ENCODE measurements around the gene SGSM1. TPM values are rescaled to one million over a fixed set of nuclear protein-coding genes. Genes with fewer than 3 reads are reported as not detected.
"Not testable (repeated sequence)": the region's sequence is repeated elsewhere in the genome, so short reads cannot be mapped to it uniquely, and the experiment has no call there.

Gene SGSM1
- total RNA-seq, 6 experiments from 2014 or later: 0.11 to 0.78 (median 0.41) TPM

- WGBS (ENCODE audit: insufficient coverage, low coverage, low lambda C conversion rate, missing lambda C conversion rate): 22% methylated on average over 1 of the region's 8 CpGs
- ATAC-seq; H3K9me3 ChIP-seq; H3K27me3 ChIP-seq; H3K4me3 ChIP-seq; DNase-seq; intact Hi-C loops (cut with DNase I); H3K27ac ChIP-seq; H3K36me3 ChIP-seq; H3K4me1 ChIP-seq: not testable (repeated sequence)
- TF ChIP-seq CTCF (IDR thresholded peaks at IDR 0.05): peak in 3 of 4 donors; percentile 19 to 38 (median 31)
Measured at GRCh38 chr22:24837517-24837916, 31.5 kb downstream of the SGSM1 start.

- H3K27ac ChIP-seq: no peak overlapping the region
- DNase-seq (no peak), ATAC-seq (no peak)
- no peaks in the 10 kb centered on the region for H3K36me3 ChIP-seq
- 30% methylated on average over 1 of the region's 1 CpG for WGBS (ENCODE audit: insufficient coverage, low coverage, low lambda C conversion rate, missing lambda C conversion rate)
- no peaks in the 10 kb centered on the region for H3K4me1 ChIP-seq
- TF ChIP-seq POLR2A (IDR thresholded peaks at IDR 0.05): no peak
- no peak for TF ChIP-seq CTCF (IDR thresholded peaks at IDR 0.05)
- H3K4me3 ChIP-seq: no peak overlapping the region
- intact Hi-C loops (cut with DNase I): no loop called here
- H3K27me3 ChIP-seq: no peaks in the 10 kb centered on the region
- no peaks in the 10 kb centered on the region for H3K9me3 ChIP-seq
Measured at GRCh38 chr22:24841261-24841660, 35.2 kb downstream of the SGSM1 start.

- no peak for TF ChIP-seq POLR2A (IDR thresholded peaks at IDR 0.05)
- TF ChIP-seq CTCF (IDR thresholded peaks at IDR 0.05): no peak
- Histone ChIP-seq H3K27ac (no peak overlapping the region), H3K4me1 (no peaks in the 10 kb centered on the region), H3K4me3 (no peak overlapping the region), H3K27me3 (no peaks in the 10 kb centered on the region), H3K36me3 (no peaks in the 10 kb centered on the region), H3K9me3 (no peaks in the 10 kb centered on the region)
- 56% methylated on average over 3 of the region's 3 CpGs for WGBS (ENCODE audit: insufficient coverage, low coverage, low lambda C conversion rate, missing lambda C conversion rate)
- no peak for ATAC-seq
- intact Hi-C loops (cut with DNase I): no loop called here
- DNase-seq: no peak
Measured at GRCh38 chr22:24843048-24843447, 37.0 kb downstream of the SGSM1 start.

GRCh38 chr22:24845041-24845898, 39.3 kb downstream of the SGSM1 start:
- WGBS (ENCODE audit: insufficient coverage, low coverage, low lambda C conversion rate, missing lambda C conversion rate): 66% methylated on average over 7 of the region's 13 CpGs
- TF ChIP-seq POLR2A (IDR thresholded peaks at IDR 0.05) (no peak), CTCF (IDR thresholded peaks at IDR 0.05) (no peak)
- no peak for ATAC-seq
- Histone ChIP-seq H3K27me3 (no peaks in the 10 kb centered on the region), H3K4me1 (no peaks in the 10 kb centered on the region), H3K27ac (no peak overlapping the region), H3K9me3 (no peaks in the 10 kb centered on the region), H3K4me3 (no peak overlapping the region), H3K36me3 (no peaks in the 10 kb centered on the region)
- DNase-seq: no peak
- intact Hi-C loops (cut with DNase I): no loop called here

Measured in right lobe of liver (tissue), 6 donors.